ENCODE data around the gene ARL8B. TPM values are rescaled to one million over a fixed set of nuclear protein-coding genes. Genes with fewer than 3 reads are reported as not detected.

Gene ARL8B
- total and polyA plus RNA-seq, 2 donors (not counting 1 experiment from before 2014, with no cell fraction given): 74.8 to 98.4 TPM

- no peaks in the 10 kb centered on the region for H3K27me3 ChIP-seq (ENCODE audit: control insufficient read depth, insufficient read depth, low read length)
- H3K4me3 ChIP-seq (replicated peaks in 1 of 4; ENCODE audit: control extremely low read depth in 1 of 4, insufficient read depth in 1 of 4, low read depth in 3 of 4, low read length in 4 of 4): no peak overlapping the region
- TF ChIP-seq EZH2 (IDR thresholded peaks at IDR 0.05; ENCODE audit: low read length, missing control alignments): no peak
- no peak for TF ChIP-seq CTCF (conservative IDR thresholded peaks at IDR 0.05 in 1 of 2, IDR thresholded peaks at IDR 0.05 in 1 of 2; ENCODE audit: low read depth in 1 of 2, low read length in 2 of 2)
- no peak for DNase-seq (ENCODE audit: low read depth in 2 of 2)
- H3K4me2 ChIP-seq (ENCODE audit: extremely low read depth, insufficient read depth, low read length): no peak overlapping the region
- H3K4me1 ChIP-seq (ENCODE audit: control insufficient read depth, extremely low read depth, insufficient read depth, low read length): no peaks in the 10 kb centered on the region
- H4K20me1 ChIP-seq (ENCODE audit: control insufficient read depth, extremely low read depth, insufficient read depth, low read length): no peaks in the 10 kb centered on the region
- no peak overlapping the region for H2AFZ ChIP-seq (ENCODE audit: low read length)
- no peaks in the 10 kb centered on the region for H3K9me3 ChIP-seq (ENCODE audit: control insufficient read depth, insufficient read depth, low read depth, low read length)
- H3K36me3 ChIP-seq (ENCODE audit: control insufficient read depth, insufficient read depth, low read length): no peaks in the 10 kb centered on the region
- H3K9ac ChIP-seq (ENCODE audit: insufficient read depth, low read length): no peak overlapping the region
- H3K79me2 ChIP-seq (ENCODE audit: control insufficient read depth, insufficient read depth, low read length): no peaks in the 10 kb centered on the region
- H3K27ac ChIP-seq (ENCODE audit: insufficient read depth, low read length): no peak overlapping the region
Observed at GRCh38 chr3:5082789-5083115, 39.3 kb upstream of the ARL8B start.

GRCh38 chr3:5084224-5084623, 37.9 kb upstream of the ARL8B start:
- Histone ChIP-seq H3K9ac (ENCODE audit: insufficient read depth, low read length) (no peak overlapping the region), H3K9me3 (ENCODE audit: control insufficient read depth, insufficient read depth, low read depth, low read length) (no peaks in the 10 kb centered on the region), H4K20me1 (ENCODE audit: control insufficient read depth, extremely low read depth, insufficient read depth, low read length) (no peaks in the 10 kb centered on the region), H3K4me3 (replicated peaks in 1 of 4; ENCODE audit: control extremely low read depth in 1 of 4, insufficient read depth in 1 of 4, low read depth in 3 of 4, low read length in 4 of 4) (no peak overlapping the region), H3K27me3 (ENCODE audit: control insufficient read depth, insufficient read depth, low read length) (no peaks in the 10 kb centered on the region), H3K4me2 (ENCODE audit: extremely low read depth, insufficient read depth, low read length) (no peak overlapping the region), H3K27ac (ENCODE audit: insufficient read depth, low read length) (no peak overlapping the region), H3K36me3 (ENCODE audit: control insufficient read depth, insufficient read depth, low read length) (no peaks in the 10 kb centered on the region), H2AFZ (ENCODE audit: low read length) (no peak overlapping the region), H3K4me1 (ENCODE audit: control insufficient read depth, extremely low read depth, insufficient read depth, low read length) (no peaks in the 10 kb centered on the region), H3K79me2 (ENCODE audit: control insufficient read depth, insufficient read depth, low read length) (no peaks in the 10 kb centered on the region)
- no peak for DNase-seq (ENCODE audit: low read depth in 2 of 2)
- TF ChIP-seq EZH2 (IDR thresholded peaks at IDR 0.05; ENCODE audit: low read length, missing control alignments): no peak

- Histone ChIP-seq H2AFZ (ENCODE audit: low read length) (no peak overlapping the region), H3K9me3 (ENCODE audit: control insufficient read depth, insufficient read depth, low read depth, low read length) (no peaks in the 10 kb centered on the region), H3K27me3 (ENCODE audit: control insufficient read depth, insufficient read depth, low read length) (no peaks in the 10 kb centered on the region), H3K4me2 (ENCODE audit: extremely low read depth, insufficient read depth, low read length) (no peak overlapping the region), H3K9ac (ENCODE audit: insufficient read depth, low read length) (no peak overlapping the region), H3K4me1 (ENCODE audit: control insufficient read depth, extremely low read depth, insufficient read depth, low read length) (no peaks in the 10 kb centered on the region), H3K27ac (ENCODE audit: insufficient read depth, low read length) (no peak overlapping the region), H3K4me3 (replicated peaks in 1 of 4; ENCODE audit: control extremely low read depth in 1 of 4, insufficient read depth in 1 of 4, low read depth in 3 of 4, low read length in 4 of 4) (no peak overlapping the region), H4K20me1 (ENCODE audit: control insufficient read depth, extremely low read depth, insufficient read depth, low read length) (no peaks in the 10 kb centered on the region), H3K79me2 (ENCODE audit: control insufficient read depth, insufficient read depth, low read length) (no peaks in the 10 kb centered on the region), H3K36me3 (ENCODE audit: control insufficient read depth, insufficient read depth, low read length) (no peaks in the 10 kb centered on the region)
- no peak for TF ChIP-seq EZH2 (IDR thresholded peaks at IDR 0.05; ENCODE audit: low read length, missing control alignments)
- no peak for TF ChIP-seq CTCF (conservative IDR thresholded peaks at IDR 0.05 in 1 of 2, IDR thresholded peaks at IDR 0.05 in 1 of 2; ENCODE audit: low read depth in 1 of 2, low read length in 2 of 2)
- no peak for DNase-seq (ENCODE audit: low read depth in 2 of 2)
Observed at GRCh38 chr3:5086708-5087107, 35.4 kb upstream of the ARL8B start.

All from fibroblast of lung (primary cell).